Ishikawa (cell line): Measurements from ENCODE around the gene SPTAN1.

Source experiments
- CEBPB ChIP-seq: IDR thresholded peaks from 2 replicates; pipeline ENCODE4 v1.6.1; 2012
- CREB1 ChIP-seq: IDR thresholded peaks from 2 replicates; pipeline ENCODE4 v1.6.1; 2012; ENCODE audit warnings: low read depth
- EGR1 ChIP-seq: IDR thresholded peaks from 2 replicates; pipeline ENCODE4 v1.6.1; 2012
- EP300 ChIP-seq: IDR thresholded peaks from 2 replicates; pipeline ENCODE4 v1.6.1; 2012; ENCODE audit warnings: borderline replicate concordance
- FOXM1 ChIP-seq: IDR thresholded peaks from 2 replicates; pipeline ENCODE4 v1.6.1; 2012; ENCODE audit warnings: low read depth, borderline replicate concordance
- MAX ChIP-seq: IDR thresholded peaks from 2 replicates; pipeline ENCODE4 v1.6.1; 2012
- NFIC ChIP-seq: IDR thresholded peaks from 2 replicates; pipeline ENCODE4 v1.6.1; 2012
- RAD21 ChIP-seq: IDR thresholded peaks from 2 replicates; pipeline ENCODE4 v1.6.1; 2012; ENCODE audit warnings: low read depth
- REST ChIP-seq: IDR thresholded peaks from 2 replicates; pipeline ENCODE4 v1.6.1; 2012; ENCODE audit warnings: low read depth, mild to moderate bottlenecking
- TAF1 ChIP-seq: IDR thresholded peaks from 2 replicates; pipeline ENCODE4 v1.6.1; 2012; ENCODE audit warnings: low read depth, mild to moderate bottlenecking
- TCF12 ChIP-seq: IDR thresholded peaks from 2 replicates; pipeline ENCODE4 v1.6.1; 2012; ENCODE audit warnings: low read depth
- TEAD4 ChIP-seq: IDR thresholded peaks from 2 replicates; pipeline ENCODE4 v1.6.1; 2012
- USF1 ChIP-seq: IDR thresholded peaks from 2 replicates; pipeline ENCODE4 v1.6.1; 2012
- YY1 ChIP-seq: IDR thresholded peaks from 2 replicates; pipeline ENCODE4 v1.6.1; 2012; ENCODE audit warnings: low read depth
- ZBTB7A ChIP-seq: IDR thresholded peaks from 2 replicates; pipeline ENCODE4 v1.6.1; 2012; ENCODE audit warnings: low read depth

Gene SPTAN1

GRCh38 chr9:128636556-128637530, 84.5 kb downstream of the SPTAN1 start:
- TF ChIP-seq NFIC: no peak

- TF ChIP-seq RAD21 (no peak), ZBTB7A (no peak), CEBPB (no peak), YY1 (no peak), USF1 (no peak), REST (no peak), TCF12 (no peak)
Observed at GRCh38 chr9:128637656-128638055, 85.3 kb downstream of the SPTAN1 start.

- TF ChIP-seq USF1 (no peak), EGR1 (no peak), FOXM1 (no peak)
Observed at GRCh38 chr9:128638580-128638979, 86.2 kb downstream of the SPTAN1 start.

GRCh38 chr9:128640603-128641002, 88.2 kb downstream of the SPTAN1 start:
- no peak for TF ChIP-seq MAX
- no peak for TF ChIP-seq TCF12
- TF ChIP-seq CREB1: no peak
- TF ChIP-seq USF1: no peak
- no peak for TF ChIP-seq EP300
- TF ChIP-seq RAD21: no peak
- TF ChIP-seq CEBPB: no peak
- TF ChIP-seq YY1: no peak
- no peak for TF ChIP-seq NFIC
- no peak for TF ChIP-seq EGR1
- TF ChIP-seq REST: no peak
- TF ChIP-seq TEAD4: no peak
- no peak for TF ChIP-seq ZBTB7A
- no peak for TF ChIP-seq FOXM1

GRCh38 chr9:128642675-128643245, 90.4 kb downstream of the SPTAN1 start:
- TF ChIP-seq RAD21 (no peak), TCF12 (no peak), ZBTB7A (no peak), EP300 (no peak), USF1 (no peak), NFIC (no peak), TEAD4 (no peak), CREB1 (no peak), CEBPB (no peak), REST (no peak), YY1 (no peak), EGR1 (no peak), TAF1 (no peak), FOXM1 (no peak), MAX (no peak)
